ENCODE data around the gene SMLR1.
"Not testable (repeated sequence)": the region's sequence is repeated elsewhere in the genome, so short reads cannot be mapped to it uniquely, and the experiment has no call there.

The SMLR1 gene

DNA sequence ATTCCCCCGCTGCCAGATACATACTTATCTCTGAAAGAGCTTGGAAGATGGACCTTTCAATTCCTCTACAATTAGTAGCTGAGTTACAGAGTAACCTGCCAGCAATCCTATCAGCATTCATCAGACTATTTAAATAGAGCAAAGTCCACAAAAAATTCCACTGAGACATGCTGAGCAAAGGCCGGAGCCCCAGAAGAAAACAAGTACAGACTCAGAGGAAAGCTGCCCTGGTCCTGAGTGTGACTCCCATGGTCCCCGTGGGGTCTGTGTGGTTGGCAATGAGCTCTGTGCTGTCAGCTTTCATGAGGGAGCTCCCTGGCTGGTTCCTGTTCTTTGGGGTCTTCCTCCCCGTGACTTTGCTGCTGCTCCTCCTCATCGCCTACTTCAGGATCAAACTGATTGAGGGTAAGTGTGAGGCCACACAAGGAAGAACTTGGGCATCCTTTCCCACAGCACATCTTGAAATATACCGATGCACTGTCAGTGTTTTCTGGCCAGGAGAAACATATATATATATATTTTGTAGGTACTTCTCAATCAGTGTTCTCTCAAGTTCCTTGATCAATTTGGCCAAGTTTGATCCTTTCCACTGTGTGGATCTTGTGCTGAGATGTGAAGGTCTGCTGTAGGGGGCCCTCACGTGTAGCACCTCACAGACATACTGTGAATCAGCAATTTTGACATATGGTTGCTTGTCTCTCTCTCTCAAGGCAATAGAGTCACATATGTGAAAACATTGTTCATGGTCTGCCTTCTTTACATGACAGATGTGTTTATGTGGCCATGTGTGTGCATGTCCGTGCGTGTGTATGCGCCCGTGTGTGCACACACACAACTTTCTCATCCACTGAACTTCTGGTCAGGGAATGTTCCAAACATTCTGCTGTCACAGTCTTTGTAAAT is at the start of gene SMLR1:
Gene SMLR1, plus strand, starts transcription at position 160 of the 903 bp plus-strand sequence. Its CDS starts 8 bp downstream, at position 168.
- DNase-seq, result no peak

DNA sequence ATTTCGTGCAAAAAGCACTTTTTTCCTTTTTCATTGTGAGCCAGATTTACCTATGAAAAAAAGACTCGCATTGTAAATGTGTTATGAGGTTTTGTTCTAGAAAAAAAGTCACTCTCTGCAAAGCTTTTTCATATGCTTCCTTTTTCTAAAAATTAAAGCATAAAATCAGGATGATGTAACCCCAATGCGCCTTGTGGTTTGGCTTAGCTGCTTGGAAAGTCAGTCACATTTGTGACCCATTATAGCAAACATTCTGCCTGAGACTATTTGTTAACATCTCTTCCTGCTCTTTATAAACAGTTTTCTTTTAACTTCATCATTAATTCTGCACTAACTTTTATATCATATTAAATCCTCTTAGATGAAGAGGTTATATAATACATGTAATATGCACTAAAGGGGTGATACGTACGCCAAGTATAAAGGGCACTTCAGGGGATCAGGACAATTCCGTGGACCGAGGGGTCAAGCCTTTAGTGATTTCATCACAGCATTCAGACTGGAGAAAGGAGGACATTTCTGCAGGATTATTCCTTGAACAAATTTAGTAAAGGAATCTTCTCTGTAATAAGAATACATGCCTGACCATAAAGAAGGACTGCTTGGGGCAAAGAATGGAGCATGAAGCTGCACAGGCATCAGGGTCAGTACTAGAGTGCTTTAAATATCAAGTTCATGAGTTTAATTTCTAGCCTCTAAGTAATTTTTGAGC is 48.1 kb upstream of the SMLR1 start:
- DNase-seq, result no peak

GRCh38 chr6:130779658-130780033 is 47.6 kb upstream of the SMLR1 start:
- no peak for DNase-seq

GRCh38 chr6:130780122-130780521 is 47.1 kb upstream of the SMLR1 start:
- no peak for DNase-seq

- DNase-seq, result no peak
These were observed 45.6 kb upstream of the SMLR1 start for GRCh38 chr6:130781557-130781956.

GRCh38 chr6:130783416-130784107 is 43.6 kb upstream of the SMLR1 start:
- no peak for DNase-seq

GRCh38 chr6:130787726-130788500 is 39.3 kb upstream of the SMLR1 start:
- DNase-seq, result no peak

GRCh38 chr6:130788954-130789353 is 38.3 kb upstream of the SMLR1 start:
- DNase-seq, result no peak

- DNase-seq, result no peak
These were observed 33.1 kb upstream of the SMLR1 start for GRCh38 chr6:130794010-130794697.

GRCh38 chr6:130794738-130795137 is 32.5 kb upstream of the SMLR1 start:
- no peak for DNase-seq

GRCh38 chr6:130796313-130796905 is 30.8 kb upstream of the SMLR1 start:
- DNase-seq, result peak; percentile 21

DNA sequence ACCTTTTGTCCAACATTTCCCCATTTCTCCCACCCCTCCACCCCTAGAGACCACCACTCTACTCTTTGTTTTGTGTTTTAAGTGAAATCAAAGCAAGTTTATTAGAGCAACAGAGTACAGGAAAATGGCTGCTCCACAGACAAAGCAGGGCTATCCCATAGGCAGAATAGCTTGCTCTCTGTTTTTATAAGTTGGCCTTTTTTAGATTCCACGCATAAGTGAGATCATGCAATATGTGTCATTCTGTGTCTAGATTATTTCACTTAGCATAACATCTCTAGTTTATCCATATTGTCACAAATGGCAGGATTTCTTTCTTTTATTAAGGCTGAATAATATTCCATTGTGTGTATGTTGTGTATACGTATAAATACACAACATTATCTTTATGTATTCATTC is 30.1 kb upstream of the SMLR1 start:
- no peak for DNase-seq

DNA sequence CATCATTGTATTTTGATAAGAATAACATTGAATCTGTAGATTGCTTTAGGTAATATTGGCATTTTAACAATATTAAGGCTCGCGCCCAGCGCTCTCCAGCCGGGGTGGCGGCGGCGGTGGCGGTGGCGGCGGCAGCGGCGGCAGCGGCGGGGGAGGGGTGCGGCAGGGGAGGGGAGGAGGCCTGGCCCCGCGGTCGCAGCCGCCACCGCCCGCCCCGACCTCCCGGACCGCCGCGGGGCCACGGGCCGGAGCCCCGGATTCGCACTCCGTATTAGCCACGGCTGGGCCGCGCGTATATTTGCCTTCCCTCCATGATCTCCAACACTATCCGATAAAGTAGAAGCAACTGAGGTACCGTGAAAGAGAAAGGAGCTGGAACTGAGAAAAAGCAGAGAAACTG is 25.8 kb upstream of the SMLR1 start:
- not testable (repeated sequence) for DNase-seq

- DNase-seq, result no peak
These were observed 16.7 kb upstream of the SMLR1 start for GRCh38 chr6:130810307-130811030.

GRCh38 chr6:130811932-130812331 is 15.3 kb upstream of the SMLR1 start:
- DNase-seq, result no peak

- no peak for DNase-seq
These were observed 12.7 kb upstream of the SMLR1 start for GRCh38 chr6:130814506-130814905.

DNA sequence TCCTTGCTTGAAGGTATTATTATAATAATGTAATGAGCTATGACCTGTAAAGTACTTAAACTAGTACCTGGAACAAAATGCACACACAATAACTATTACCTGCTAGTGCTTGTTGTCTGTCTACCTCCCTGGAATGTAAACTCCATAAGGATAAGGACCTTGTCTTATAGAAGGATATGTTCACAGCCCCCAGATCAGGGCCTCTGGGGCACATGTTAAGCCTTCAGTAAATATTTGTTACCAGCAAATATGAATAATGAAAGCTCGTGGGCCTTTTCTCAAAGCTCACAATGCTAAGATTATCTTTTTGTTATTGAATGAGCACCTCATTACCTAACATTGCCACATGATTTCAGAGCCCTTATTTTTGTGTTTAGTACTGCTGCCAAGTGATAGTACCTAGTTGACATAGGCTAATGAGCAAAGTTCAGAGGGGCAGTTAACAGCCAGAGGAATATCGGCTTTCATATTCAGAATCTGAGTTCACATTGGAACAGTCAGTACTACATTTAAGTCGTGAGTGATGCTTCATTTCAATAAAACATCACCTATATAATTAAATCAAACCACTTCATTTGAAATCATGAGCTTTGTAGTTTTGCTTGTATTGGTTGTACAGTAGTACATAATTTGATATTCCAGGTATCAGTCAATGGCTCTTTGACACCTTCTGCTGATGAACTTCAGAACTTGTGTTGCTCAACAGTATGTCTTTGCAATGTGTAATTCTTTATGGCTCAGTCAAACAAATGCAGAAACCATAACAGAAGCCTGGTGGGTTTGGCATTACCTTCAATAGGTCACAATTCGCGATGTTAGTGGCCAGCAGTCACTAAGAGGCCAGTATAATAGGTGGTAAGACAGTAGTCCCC is 11.8 kb upstream of the SMLR1 start:
- DNase-seq, result no peak

- no peak for DNase-seq
These were observed 4.5 kb upstream of the SMLR1 start for GRCh38 chr6:130822736-130823135.

DNA sequence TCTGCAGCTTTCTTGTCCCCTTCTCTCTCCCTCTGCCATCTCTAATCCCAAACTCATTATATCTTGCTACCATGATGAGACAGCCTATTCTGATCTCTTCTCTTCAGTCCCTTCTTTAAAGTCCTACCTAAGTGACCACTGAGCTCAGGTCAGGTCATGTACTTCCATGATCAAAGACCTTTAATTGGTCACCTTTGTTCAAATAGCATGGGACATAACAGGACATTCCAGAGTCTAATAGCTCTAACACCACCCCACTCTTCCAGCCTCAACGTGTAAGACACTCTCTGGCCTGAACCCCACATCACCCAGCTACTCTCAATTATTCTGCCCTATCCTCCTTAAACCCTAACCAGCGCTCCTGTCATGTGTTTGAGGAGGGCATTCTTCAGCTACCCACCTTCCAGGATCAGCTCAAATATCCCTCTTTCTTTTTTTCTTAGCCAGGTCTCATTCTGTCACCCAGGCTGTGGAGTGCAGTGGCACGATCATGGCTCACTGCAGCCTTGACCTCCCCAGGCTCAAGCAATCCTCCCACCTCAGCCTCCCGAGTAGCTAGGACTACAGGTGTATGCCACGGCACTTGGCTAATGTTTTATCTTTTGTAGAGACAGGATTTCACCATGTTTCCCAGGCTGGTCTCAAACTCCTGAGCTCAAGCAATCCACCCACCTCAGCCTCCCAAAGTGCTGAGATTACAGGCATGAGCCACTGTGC is 2.1 kb upstream of the SMLR1 start:
- DNase-seq, result no peak

Measured in NCI-H1105 (cell line).